GM12892 (cell line): Measurements from ENCODE around the gene CCDC127.
"Not testable (repeated sequence)": the region's sequence is repeated elsewhere in the genome, so short reads cannot be mapped to it uniquely, and the experiment has no call there.

Experiments
- DNase-seq: peaks from one replicate; pipeline ENCODE4 v3.0.0; 2011; ENCODE audit not compliant: insufficient read length
- FAIRE-seq: peaks from 2 replicates; lab custom pipeline; 2011; peaks lifted over from hg19 to GRCh38; lab: Jason Lieb, UNC
- POLR2A ChIP-seq: IDR thresholded peaks from 2 replicates; pipeline ENCODE4 v1.6.1; 2011; ENCODE audit warnings: low read depth, low read length, control low read depth
- POLR2AphosphoS5 ChIP-seq: IDR thresholded peaks from 2 replicates; pipeline ENCODE4 v1.6.1; 2011; ENCODE audit warnings: low read depth, low read length, control low read depth
- TAF1 ChIP-seq: IDR thresholded peaks from 2 replicates; pipeline ENCODE4 v1.6.1; 2011; ENCODE audit warnings: low read depth, mild to moderate bottlenecking, control low read depth, low read length, borderline replicate concordance

CCDC127 gene

DNA sequence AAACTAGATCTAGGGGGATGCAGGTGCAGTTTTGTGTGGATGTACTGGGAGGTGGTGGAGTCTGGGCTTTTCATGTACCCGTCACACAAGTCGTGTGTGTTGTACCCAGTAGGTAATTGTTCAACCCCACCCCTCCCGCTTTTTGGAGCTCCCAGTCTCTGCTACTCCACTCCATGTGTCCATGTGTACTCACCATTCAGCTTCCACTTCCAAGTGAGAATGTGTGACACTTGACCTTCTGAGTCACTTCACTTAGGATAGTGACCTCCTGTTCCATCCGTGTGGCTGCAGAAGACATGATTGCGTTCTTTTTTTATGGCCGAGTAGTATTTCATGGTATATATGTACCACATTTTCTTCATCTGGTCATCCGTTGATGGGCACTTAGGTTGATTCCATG, 22.6 kb upstream of the CCDC127 start:
- not testable (repeated sequence) for FAIRE-seq, DNase-seq

DNA sequence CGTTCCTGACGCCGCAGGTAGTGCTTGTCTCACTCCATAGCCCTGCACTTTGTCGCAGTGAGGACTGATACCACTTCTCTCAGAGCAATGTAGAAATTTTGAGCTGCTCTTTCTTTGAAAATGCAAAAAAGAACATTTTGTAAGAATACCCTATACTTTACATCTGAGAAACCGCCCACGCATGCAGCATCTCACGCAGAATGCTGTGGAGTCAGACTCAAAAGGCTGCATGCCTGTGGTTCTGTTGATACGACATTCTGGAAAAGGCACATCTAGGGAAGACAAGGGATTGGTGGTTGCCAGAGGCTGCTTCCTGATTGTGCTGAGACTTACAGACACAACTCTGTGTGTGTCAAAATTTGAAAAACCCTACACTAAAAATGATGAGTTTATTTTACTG, 20.0 kb upstream of the CCDC127 start:
- DNase-seq, FAIRE-seq: not testable (repeated sequence)

DNA sequence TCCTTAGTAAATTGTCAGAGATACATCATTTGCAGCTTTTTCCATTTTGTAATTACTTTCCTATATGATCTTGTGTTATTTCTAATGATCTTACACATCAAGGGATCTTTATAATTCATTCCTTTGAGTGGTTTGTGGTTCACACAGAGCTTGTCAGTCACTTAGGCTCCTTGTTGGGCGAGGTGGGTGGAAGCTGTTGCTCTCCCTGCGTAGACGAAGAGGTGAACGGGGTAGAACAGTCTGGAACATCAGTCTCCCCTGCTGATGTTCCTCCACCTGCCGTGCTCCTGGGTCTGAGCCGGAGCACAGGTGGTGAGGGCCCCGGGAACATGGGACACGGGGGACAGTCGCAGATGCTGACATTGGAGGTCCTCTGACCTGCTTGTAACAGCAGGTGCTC, 17.6 kb upstream of the CCDC127 start:
- FAIRE-seq, DNase-seq: not testable (repeated sequence)

DNA sequence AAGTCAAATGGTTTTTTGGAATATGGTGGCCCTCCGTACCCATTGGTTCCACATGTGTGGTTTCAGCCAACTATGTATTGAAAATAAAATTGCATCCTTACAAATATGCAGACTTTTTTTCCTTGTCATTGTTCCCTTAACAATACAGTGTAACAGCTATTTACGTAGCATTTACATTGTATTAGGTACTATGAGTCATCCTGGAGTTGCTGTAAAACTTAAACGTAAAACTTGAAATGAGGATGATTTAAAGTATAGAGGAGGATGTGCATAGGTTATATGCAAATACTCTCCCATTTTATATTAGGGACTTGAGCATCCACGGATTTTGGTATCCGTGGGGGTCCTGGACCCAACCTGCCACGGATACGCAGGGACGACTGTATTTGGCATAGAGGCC, 16.5 kb upstream of the CCDC127 start:
- DNase-seq, result no peak
- no peak for FAIRE-seq

DNA sequence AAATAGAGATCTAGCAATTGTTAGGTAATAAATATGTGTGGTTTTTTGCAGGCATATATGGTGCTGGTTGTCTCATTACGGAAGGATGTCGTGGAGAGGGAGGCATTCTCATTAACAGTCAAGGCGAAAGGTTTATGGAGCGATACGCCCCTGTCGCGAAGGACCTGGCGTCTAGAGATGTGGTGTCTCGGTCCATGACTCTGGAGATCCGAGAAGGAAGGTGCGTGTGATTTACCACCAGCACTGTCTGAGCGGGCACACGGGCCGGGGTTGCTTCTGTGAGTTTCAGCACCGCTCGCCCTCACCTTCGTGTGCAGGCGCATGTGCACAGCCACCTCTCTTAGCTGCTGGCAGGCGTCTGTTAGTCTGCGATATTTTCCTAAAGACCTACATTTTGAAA, 15.5 kb upstream of the CCDC127 start:
- not testable (repeated sequence) for DNase-seq, FAIRE-seq

More for the DNA sequence above, 16.5 kb upstream of the CCDC127 start:
- TF ChIP-seq TAF1 (no peak), POLR2A (no peak), POLR2AphosphoS5 (no peak)

DNA sequence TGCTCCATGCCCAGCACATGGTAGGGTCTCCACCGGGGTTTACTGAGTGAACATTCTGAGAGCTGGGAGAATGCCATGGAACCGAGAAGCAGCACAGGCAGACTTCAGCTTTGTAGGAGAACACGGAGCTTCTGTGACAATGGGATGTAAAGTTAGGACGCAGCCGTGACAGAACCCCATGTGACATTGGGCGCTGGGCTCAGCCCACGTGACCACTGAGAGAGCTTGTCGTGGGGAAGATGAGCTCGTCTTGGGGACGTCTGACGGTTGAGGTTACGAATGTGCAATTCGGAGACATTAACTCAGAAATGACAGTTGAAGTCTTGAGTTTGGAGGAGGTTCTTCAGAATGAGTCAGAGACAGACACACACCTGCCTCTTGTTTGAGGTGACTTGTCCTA, 13.7 kb upstream of the CCDC127 start:
- no peak for DNase-seq
- no peak for FAIRE-seq
- TF ChIP-seq POLR2AphosphoS5, result no peak
- no peak for TF ChIP-seq TAF1
- no peak for TF ChIP-seq POLR2A

DNA sequence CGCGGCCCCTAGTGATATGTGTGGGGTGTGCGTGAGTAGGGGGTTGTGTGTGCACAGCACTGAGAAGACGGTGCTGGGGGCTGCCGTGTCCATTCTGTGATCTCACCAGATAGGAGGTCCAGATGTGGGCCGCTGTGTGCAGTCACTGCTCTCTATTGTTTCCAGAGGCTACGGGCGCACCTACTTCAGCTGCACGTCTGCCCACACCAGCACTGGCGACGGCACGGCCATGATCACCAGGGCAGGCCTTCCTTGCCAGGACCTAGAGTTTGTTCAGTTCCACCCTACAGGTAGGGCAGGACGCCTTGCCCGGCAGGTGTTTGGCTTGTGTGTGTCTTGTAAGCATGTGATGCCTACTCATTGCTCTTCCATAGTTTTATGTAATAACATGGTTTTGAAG, 12.8 kb upstream of the CCDC127 start:
- TF ChIP-seq POLR2AphosphoS5 (no peak), POLR2A (no peak), TAF1 (no peak)

DNA sequence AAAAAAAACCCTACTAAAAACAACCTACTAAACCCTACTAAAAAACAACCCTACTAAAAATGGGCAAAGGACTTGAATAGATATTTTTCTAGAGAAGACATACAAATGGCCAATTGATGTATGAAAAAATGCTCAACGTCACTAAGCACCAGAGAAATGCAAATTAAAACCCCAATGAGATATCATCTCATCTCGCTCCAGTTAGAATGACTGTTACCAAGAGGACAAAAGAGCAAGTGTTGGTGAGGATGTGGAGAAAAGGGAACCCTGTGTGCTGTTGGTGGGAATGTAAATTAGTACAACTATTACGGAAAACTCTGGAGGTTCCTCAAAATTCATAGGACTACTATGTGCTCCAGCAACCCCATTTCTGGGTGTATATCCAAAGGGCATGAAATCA, 10.9 kb upstream of the CCDC127 start:
- DNase-seq (no peak), FAIRE-seq (no peak)
- TF ChIP-seq TAF1 (no peak), POLR2AphosphoS5 (no peak), POLR2A (no peak)

More for the DNA sequence above, 12.8 kb upstream of the CCDC127 start:
- no peak for DNase-seq
- no peak for FAIRE-seq

DNA sequence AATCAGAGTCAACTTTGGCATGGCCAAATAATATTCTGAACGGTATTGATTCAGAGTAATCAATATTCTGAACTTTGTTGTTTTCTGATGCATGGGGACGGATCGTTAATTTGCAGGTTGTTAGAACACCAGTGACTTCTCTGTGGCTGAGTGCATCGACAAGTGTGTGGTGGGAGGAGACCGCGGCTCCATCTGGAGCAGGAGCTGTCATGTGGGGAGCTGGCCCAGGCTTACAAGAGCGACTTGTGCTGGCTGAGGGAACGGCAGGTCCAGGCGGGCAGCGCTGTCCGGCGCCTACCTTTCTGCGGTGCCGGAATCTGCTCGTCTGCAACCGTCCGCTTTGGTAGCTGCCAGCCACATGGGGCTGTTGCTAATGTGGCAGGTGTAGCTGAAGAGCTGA, 9.4 kb upstream of the CCDC127 start:
- FAIRE-seq, DNase-seq: not testable (repeated sequence)

DNA sequence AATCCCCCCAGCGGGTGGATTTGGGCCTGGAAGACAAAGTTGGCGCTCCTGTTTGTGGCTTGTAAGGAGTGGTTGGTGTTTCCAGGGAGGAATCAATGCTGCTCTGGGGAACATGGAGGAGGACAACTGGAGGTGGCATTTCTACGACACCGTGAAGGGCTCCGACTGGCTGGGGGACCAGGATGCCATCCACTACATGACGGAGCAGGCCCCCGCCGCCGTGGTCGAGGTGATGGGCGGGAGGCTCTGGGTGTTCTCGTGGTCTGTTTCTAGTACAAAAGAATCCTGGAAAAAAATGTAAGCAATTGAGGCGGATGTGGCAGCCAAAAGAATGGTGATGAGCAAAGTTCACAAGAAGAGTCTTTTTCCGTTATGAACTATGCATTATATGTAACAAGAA, 7.4 kb upstream of the CCDC127 start:
- DNase-seq (no peak), FAIRE-seq (no peak)
- TF ChIP-seq TAF1 (no peak), POLR2A (no peak), POLR2AphosphoS5 (no peak)

DNA sequence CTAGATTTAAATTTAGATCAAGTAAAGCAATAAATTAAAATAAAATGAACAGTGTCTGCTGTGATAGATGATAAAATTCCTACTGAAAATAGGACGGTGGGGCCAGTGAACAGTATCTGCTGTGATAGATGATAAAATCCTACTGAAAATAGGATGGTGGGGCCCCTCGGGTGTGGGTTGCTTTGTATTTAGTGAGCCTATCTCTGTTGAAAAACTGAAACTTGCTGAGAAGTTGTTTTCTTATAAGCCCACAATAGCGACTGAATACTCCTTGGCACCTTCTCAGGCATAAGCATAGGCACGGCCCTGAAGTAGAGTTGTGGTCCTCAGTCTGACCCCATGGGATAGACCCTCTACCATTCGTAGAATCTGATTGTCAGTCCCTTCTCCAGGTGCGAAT, 5.8 kb upstream of the CCDC127 start:
- no peak for DNase-seq
- TF ChIP-seq TAF1 (no peak), POLR2AphosphoS5 (no peak), POLR2A (no peak)
- no peak for FAIRE-seq

DNA sequence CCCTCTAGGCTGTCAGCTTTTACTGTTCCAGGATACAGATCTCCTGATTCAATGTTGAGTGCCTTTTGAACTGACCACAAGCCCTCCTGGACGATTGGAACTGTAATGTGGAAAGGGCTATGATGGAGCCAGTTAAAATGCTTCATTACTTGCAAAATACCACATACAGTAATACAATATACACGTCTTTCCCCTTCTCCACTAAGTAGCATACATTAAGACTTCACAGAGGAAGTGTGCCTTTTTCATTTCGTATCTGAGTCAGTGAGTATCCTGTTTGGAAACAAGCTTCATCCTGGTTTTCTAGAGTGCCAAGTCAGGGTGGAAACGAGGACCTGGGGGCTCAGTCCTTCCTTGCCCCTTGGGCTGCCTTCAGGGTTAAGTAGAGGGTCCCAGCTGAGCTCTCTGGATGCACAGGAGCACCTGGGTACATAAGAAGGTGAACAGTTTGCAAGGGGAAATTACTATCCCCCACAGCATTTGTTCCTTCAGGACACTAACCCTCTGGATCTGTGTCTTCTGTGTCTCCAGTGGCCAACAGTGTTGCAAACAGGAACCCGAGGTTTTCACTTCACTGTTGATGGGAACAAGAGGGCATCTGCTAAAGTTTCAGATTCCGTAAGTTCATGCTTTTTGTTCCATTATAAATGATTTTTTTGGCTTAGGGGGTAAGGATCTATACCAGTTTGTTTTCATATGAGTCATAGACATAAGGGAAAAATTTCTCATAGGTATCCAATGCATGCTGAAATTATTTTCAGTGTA, 5.2 kb upstream of the CCDC127 start:
- not testable (repeated sequence) for DNase-seq, FAIRE-seq

DNA sequence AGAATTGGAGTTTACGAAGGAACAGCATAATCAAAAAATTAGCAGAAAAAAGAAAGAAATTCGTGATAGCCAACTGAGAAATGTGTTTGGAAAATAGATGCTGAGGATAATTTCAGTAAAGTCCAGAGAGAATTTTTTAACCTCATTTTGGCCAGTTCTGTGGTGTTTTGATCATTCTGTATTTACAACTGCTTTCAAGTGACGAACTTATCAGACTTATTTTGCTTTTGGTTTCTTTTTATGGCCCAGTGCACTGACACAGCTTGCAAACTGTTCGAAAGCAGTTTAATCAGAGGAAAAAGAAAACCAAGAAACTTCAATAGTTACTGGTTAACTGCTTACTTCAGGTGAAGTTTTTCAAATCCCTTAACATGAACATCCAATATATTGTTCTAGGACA, 2.0 kb upstream of the CCDC127 start:
- FAIRE-seq (no peak), DNase-seq (no peak)

DNA sequence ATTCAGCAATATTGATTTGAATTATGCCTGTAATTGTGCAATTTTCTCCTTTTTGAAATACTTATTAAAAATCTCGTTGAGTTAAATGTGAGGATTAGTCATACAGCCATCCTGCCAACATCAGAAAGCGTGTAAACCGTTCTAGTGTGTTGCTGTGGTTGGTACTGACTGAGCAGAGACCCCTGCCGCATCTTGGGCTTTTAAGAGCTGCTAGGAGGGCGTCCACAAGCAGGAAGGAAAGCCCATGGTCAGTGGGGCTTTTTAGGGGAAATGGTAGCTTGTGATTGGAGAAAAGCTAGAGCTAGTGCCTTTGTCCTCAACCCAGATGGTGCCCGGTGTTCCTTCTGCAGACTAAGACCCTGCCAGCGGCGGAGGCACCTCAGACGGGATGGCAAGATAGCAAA, 1.5 kb upstream of the CCDC127 start:
- no peak for DNase-seq
- FAIRE-seq, result no peak
- TF ChIP-seq POLR2A, result no peak

More for the DNA sequence above, 2.0 kb upstream of the CCDC127 start:
- TF ChIP-seq TAF1, result no peak
- no peak for TF ChIP-seq POLR2A
- no peak for TF ChIP-seq POLR2AphosphoS5
